BE2C (cell line): ENCODE data around the gene CXorf58.

Experiments
- DNase-seq: peaks from one replicate; pipeline ENCODE4 v3.0.0-alpha.2; 2020
- H3K27me3 ChIP-seq: fragments of 250-450 bp; sonication (Bioruptor Pico); 2 replicates; pipeline ENCODE4 v1.5.1; 2020; ENCODE audit warnings: mild to moderate bottlenecking
- H3K36me3 ChIP-seq: fragments of 250-450 bp; sonication (Bioruptor Pico); 2 replicates; pipeline ENCODE4 v1.5.1; 2020; ENCODE audit warnings: mild to moderate bottlenecking
- H3K4me1 ChIP-seq: fragments of 250-450 bp; sonication (Bioruptor Pico); 2 replicates; pipeline ENCODE4 v1.5.1; 2020
- H3K4me3 ChIP-seq: 2 replicates; pipeline ENCODE4 v1.5.1; 2011; ENCODE audit warnings: low read depth, low read length
- H3K9me3 ChIP-seq: fragments of 250-450 bp; sonication (Bioruptor Pico); 2 replicates; pipeline ENCODE4 v1.5.1; 2020
- TF ChIP-seq, protein P1 (sequence below): IDR thresholded peaks from 2 replicates; pipeline ENCODE4 v1.5.1; 2012; ENCODE audit warnings: mild to moderate bottlenecking, low read depth, low read length

CXorf58 gene

DNA sequence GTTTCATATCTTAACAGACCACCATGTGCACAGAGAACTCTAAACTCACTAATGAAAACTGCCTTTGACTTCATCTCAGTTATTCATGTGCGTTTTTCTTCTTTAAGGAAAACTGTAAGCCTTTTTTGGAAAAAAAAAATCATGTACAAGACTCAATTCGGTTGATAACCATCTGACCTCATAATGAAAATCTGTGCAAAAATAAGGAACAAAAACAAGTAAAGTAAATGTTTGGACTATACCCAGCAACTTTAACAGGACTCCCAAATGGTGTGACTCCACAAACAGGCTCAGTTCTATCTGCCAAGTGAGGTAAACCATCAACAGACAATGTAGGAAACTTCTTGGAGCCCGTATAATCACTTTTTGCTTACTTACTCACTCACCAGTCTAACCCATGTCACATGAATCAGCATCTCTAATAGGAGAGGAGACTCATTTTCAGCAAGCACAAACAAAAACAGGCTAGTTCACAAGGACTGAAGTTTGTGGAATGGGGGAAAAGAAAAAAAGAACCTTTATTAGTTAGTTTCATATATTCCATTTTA, 9.3 kb upstream of the CXorf58 start:
- TF ChIP-seq, protein P1, sequence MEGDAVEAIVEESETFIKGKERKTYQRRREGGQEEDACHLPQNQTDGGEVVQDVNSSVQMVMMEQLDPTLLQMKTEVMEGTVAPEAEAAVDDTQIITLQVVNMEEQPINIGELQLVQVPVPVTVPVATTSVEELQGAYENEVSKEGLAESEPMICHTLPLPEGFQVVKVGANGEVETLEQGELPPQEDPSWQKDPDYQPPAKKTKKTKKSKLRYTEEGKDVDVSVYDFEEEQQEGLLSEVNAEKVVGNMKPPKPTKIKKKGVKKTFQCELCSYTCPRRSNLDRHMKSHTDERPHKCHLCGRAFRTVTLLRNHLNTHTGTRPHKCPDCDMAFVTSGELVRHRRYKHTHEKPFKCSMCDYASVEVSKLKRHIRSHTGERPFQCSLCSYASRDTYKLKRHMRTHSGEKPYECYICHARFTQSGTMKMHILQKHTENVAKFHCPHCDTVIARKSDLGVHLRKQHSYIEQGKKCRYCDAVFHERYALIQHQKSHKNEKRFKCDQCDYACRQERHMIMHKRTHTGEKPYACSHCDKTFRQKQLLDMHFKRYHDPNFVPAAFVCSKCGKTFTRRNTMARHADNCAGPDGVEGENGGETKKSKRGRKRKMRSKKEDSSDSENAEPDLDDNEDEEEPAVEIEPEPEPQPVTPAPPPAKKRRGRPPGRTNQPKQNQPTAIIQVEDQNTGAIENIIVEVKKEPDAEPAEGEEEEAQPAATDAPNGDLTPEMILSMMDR, result no peak
- no peaks in the 10 kb centered on the region for H3K36me3 ChIP-seq
- no peak for DNase-seq
- H3K27me3 ChIP-seq, result no peaks in the 10 kb centered on the region
- H3K4me3 ChIP-seq, result no peak overlapping the region
- H3K9me3 ChIP-seq, result no peaks in the 10 kb centered on the region
- no peaks in the 10 kb centered on the region for H3K4me1 ChIP-seq

DNA sequence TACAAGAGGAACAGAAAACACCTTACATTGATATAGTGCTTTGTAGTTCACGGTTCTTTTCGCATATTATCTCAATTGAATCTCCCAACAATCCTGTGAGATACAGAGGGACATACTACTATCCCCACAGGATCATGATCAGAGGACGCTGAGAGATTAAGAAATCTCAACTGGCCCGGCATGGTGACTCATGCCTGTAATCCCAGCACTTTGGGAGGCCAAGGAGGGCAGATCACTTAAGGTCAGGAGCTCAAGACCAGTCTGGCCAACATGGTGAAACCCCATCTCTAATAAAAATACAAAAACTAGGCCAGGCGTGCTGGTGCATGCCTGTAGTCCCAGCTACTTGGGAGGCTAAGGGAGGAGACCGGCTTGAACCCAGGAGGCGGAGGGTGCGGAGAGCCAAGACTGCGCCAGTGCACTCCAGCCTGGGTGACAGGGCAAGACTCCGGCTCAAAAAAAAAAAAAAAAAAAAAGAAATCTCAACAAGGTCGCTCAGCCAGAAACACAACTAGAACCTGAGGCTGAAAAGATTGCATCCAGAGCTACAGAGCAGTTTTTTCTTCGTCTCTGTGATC, 7.5 kb upstream of the CXorf58 start:
- H3K36me3 ChIP-seq, result no peaks in the 10 kb centered on the region
- TF ChIP-seq, protein P1, result no peak
- no peak overlapping the region for H3K4me3 ChIP-seq
- no peak for DNase-seq
- H3K4me1 ChIP-seq, result no peaks in the 10 kb centered on the region
- H3K9me3 ChIP-seq, result no peaks in the 10 kb centered on the region
- H3K27me3 ChIP-seq, result no peaks in the 10 kb centered on the region

- Histone ChIP-seq H3K4me3 (no peak overlapping the region), H3K36me3 (no peaks in the 10 kb centered on the region), H3K4me1 (no peaks in the 10 kb centered on the region), H3K27me3 (no peaks in the 10 kb centered on the region), H3K9me3 (no peaks in the 10 kb centered on the region)
- TF ChIP-seq, protein P1, result no peak
- DNase-seq, result no peak
Measured at GRCh38 chrX:23901060-23901459, 6.7 kb upstream of the CXorf58 start.

GRCh38 chrX:23901805-23902204, 6.0 kb upstream of the CXorf58 start:
- no peaks in the 10 kb centered on the region for H3K27me3 ChIP-seq
- H3K9me3 ChIP-seq, result no peaks in the 10 kb centered on the region
- H3K4me1 ChIP-seq, result no peaks in the 10 kb centered on the region
- TF ChIP-seq, protein P1, result peak; percentile 60
- H3K4me3 ChIP-seq, result no peak overlapping the region
- peak; percentile 47 for DNase-seq
- H3K36me3 ChIP-seq, result no peaks in the 10 kb centered on the region

- Histone ChIP-seq H3K27me3 (no peaks in the 10 kb centered on the region), H3K4me3 (no peak overlapping the region), H3K4me1 (no peaks in the 10 kb centered on the region), H3K9me3 (no peaks in the 10 kb centered on the region), H3K36me3 (no peaks in the 10 kb centered on the region)
- DNase-seq, result peak; percentile 7
- TF ChIP-seq, protein P1, result peak; percentile 50
Measured at GRCh38 chrX:23902419-23902818, 5.4 kb upstream of the CXorf58 start.

DNA sequence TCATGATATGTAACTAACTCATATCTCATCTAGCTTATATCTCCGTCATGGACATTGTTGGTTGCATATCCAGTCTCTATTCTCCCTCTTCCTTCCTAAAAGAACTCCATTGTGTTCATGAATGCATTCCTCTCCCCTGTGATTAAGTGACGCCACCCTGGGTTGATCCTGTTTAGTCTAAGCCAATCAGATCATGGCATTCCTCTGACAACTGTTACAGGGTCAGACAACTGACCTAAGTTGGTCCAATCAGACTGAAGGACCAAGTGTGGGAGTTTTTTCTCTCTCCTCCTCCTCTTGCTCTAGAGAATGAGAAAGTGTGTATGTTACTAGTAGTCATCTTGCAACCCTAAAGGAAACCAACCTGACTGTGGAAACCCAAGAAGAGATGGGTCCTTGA, 3.7 kb upstream of the CXorf58 start:
- no peaks in the 10 kb centered on the region for H3K4me1 ChIP-seq
- no peaks in the 10 kb centered on the region for H3K27me3 ChIP-seq
- TF ChIP-seq, protein P1, result no peak
- H3K4me3 ChIP-seq, result no peak overlapping the region
- no peaks in the 10 kb centered on the region for H3K36me3 ChIP-seq
- no peak for DNase-seq
- H3K9me3 ChIP-seq, result no peaks in the 10 kb centered on the region
